Ishikawa (cell line): ENCODE results near the gene PLEKHN1.

Source experiments
- CEBPB ChIP-seq: IDR thresholded peaks from 2 replicates; pipeline ENCODE4 v1.6.1; 2012
- EP300 ChIP-seq: IDR thresholded peaks from 2 replicates; pipeline ENCODE4 v1.6.1; 2012; ENCODE audit warnings: borderline replicate concordance
- FOXM1 ChIP-seq: IDR thresholded peaks from 2 replicates; pipeline ENCODE4 v1.6.1; 2012; ENCODE audit warnings: low read depth, borderline replicate concordance
- RAD21 ChIP-seq: IDR thresholded peaks from 2 replicates; pipeline ENCODE4 v1.6.1; 2012; ENCODE audit warnings: low read depth
- REST ChIP-seq: IDR thresholded peaks from 2 replicates; pipeline ENCODE4 v1.6.1; 2012; ENCODE audit warnings: low read depth, mild to moderate bottlenecking
- TCF12 ChIP-seq: IDR thresholded peaks from 2 replicates; pipeline ENCODE4 v1.6.1; 2012; ENCODE audit warnings: low read depth
- YY1 ChIP-seq: IDR thresholded peaks from 2 replicates; pipeline ENCODE4 v1.6.1; 2012; ENCODE audit warnings: low read depth
- ZBTB7A ChIP-seq: IDR thresholded peaks from 2 replicates; pipeline ENCODE4 v1.6.1; 2012; ENCODE audit warnings: low read depth

GRCh38 chr1:964691-965525 is 1.4 kb upstream of the PLEKHN1 start:
- no peak for TF ChIP-seq FOXM1
- TF ChIP-seq REST, result no peak
- TF ChIP-seq ZBTB7A, result no peak
- TF ChIP-seq EP300, result no peak
- no peak for TF ChIP-seq YY1
- no peak for TF ChIP-seq CEBPB
- no peak for TF ChIP-seq RAD21
- TF ChIP-seq TCF12, result no peak
